Renal cortical epithelial cell (primary cell): ENCODE data around the gene DOHH. TPM values are rescaled to one million over a fixed set of nuclear protein-coding genes. Genes with fewer than 3 reads are reported as not detected.
"Not testable (repeated sequence)": the region's sequence is repeated elsewhere in the genome, so short reads cannot be mapped to it uniquely, and the experiment has no call there.

Experiments used
- DNase-seq: peaks from one replicate; pipeline ENCODE4 v3.0.0-alpha.2; 2011; ENCODE audit warnings: low read depth
- total RNA-seq: library from RNA; depleted of rRNA; stranded (reverse); fragments of >200 nt; gene quantifications from 2 replicates; pipeline ENCODE4 v1.2.3, GENCODE V29; 2014

Gene DOHH
- total RNA-seq, 1 donor from 2014 or later, result 21.6 TPM

DNA sequence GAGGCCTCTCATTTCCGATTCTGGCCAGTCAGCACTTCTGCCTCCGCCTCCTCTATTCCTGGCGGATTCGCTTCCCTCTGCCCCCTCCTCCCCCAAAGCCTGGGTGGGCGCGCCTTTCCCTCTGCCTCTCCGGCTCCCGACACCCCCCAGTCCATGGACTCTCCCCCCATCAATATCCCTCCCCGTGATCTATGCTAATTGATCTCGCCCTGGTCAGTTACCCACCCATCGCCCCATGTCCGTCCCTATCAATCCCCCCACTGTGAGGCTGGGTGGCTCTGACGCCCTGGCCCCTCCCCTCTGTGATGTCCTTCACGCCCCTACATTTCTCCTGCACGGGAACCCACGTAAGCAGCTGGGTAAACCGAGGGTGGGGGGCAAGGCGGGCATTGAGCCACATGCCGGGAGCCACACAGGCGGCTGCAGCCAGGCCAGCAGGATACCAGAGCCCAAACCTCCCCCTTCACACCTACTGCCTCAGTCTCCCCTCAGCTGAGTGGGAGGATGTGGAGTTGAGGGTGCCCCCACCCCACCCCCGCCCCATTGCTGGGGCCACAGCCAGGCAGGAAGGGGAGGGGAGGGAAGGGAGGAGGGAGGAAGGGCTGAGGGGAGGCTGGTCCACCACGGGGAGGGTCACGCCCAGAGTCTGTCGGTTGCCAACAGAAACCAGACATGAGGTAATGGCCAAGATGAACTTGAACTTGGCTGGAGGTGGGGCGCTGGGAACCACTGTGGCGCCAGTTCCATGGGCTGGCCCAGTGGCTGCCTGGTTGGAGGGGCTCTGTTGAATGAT is 41.2 kb downstream of the DOHH start:
- peak; percentile 80 for DNase-seq

DNA sequence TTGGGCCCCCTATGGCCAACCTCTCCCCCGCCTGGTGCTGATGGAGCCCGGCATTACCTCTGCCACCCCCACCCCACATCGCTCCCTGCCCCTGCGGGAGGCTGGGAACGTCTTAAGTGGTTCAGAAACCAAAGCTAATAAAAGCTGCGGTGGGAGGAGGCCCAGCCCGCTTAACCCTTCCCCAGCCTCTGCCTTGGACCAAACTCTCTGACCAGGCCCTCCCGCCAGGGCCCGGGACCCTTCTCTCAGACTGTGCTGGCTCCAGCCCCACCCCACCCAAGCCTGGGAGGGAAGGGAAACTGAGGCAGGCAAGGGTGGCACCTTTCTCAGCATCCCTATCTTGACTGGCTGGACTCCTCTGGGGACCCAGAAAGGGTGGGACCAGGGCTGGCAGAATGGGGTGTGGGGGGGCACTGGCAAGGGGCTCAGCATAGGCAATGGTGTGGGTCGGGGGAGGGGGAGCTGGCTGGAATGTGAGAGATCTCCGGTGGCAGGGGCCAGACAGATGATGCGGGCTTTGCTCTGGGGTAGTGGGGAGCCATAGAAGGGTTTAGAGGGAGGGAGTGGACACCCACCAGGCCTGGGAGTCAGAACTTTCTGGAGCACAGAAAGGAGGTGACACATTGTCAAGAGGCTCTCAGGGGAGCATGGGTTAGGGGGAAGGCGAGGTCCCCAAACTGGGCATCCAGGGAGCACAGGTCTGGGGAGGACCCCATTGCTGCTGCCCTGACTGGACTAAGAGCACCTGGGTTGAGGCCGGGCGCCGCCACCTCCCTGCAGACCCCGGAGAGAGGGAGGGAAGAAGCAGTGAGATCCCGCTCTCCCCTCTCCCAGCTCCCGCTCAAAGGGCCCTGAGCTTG is 42.0 kb downstream of the DOHH start:
- no peak for DNase-seq

DNA sequence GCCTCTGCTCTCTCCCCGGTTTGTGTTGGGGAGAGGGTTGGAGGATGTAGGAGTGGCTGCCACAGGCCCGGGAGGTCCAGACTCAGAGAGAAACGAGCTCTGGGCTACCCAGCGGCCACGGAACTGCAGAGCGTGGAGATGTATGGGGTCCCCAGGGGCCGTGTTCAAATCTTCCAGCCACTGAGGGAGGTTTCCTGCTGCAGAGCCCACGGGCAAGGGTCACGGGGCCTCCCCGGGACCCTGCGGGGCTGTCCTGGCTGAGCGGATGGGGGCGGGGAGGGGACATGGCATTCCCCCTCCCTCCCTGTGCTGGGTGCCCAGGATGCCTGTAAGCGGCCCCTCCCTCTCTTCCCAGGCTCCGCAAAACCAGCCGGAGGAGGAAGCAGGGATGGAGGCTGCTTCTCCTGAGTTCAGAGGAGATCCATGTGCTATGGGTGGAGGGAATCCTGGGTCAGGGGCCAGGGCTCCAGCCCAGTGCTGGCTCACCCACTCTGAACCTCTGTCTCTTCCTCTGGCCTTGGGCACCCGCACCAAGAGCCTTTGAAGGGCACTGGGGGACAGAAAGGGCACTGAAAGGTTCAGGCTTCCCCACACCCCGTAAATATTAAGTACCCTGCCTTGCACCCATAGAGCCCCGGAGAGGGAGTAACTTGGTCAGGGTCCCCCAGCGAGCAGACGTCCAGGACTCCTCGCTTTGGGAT is 42.8 kb downstream of the DOHH start:
- DNase-seq, result no peak

DNA sequence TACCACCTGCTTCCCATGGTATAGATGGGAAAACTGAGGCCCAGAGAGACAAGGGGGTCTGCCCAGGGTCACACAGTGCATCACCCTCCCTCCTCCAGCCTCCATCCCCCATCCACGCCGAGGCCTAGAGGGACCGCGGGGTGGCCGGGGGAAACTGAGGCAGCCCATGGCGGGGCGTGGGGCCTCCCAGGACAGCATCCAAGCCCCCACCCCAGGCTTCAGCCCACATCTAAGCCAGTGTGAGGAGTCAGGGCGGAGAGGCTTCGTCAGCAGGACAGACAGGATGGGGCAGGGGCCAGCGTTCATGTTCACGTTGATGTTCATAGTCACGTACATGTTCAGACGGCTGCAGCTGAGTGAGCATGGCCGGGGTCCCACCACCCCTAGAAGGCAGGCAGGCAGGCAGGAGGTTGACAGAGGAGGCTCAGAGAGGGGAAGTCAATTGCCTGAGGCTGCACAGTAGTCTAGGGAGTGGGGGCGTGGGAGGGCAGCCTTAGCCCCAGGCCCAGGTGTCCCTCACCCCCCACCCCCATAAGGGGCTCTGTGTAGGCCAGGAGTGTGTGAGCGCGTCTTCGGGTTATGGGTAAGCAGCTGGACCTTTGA is 43.4 kb downstream of the DOHH start:
- DNase-seq, result no peak

DNA sequence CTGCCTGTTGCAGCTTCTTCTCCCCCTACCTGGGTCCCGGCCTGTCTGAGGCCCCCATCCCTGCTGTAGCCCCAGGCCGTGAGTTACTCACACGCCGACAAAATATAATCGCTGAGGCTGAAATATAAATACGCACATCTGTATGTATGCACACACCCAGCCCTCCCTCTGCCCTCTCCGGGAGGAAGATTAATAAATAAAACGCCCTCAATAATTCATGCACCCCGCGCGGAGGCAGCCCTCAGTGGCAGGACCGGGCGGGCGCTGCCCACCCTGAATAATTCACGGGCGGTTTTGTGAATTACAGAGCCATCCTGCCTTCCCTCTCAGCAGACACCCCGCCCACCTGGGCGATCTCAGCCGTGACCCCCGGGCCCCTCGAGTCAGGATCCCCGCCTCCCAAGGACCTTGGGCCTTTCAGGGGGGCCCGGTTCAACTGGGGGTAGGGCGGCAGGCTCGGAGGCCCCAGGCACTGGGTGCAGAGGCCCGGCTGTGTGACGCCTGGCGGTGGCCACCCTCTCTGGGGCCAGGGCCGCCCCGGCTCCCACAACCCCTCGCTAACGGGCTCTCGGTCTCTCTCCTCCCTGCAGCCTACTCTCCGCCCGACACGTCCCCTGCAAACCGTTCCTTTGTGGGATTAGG is 44.4 kb downstream of the DOHH start:
- no peak for DNase-seq

DNA sequence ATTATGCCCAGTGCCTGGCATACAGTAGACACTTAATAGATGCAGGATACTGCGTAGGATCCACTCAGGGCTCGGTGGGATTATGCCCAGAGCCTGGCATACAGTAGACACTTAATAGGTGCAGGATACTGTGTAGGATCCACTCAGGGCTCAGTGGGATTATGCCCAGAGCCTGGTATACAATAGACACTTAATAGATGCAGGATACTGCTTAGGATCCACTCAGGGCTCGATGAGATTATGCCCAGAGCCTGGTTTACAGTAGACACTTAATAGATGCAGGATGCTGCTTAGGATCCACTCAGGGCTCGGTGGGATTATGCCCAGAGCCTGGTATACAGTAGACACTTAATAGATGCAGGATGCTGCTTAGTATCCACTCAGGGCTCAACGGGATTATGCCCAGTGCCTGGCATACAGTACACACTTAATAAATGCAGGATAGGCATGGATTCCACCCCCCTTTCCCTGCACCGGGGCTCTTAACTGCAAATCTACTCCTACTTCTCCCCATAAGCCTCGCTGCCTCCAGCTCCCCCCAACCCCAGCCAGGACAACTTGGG is 45.0 kb downstream of the DOHH start:
- no peak for DNase-seq

DNA sequence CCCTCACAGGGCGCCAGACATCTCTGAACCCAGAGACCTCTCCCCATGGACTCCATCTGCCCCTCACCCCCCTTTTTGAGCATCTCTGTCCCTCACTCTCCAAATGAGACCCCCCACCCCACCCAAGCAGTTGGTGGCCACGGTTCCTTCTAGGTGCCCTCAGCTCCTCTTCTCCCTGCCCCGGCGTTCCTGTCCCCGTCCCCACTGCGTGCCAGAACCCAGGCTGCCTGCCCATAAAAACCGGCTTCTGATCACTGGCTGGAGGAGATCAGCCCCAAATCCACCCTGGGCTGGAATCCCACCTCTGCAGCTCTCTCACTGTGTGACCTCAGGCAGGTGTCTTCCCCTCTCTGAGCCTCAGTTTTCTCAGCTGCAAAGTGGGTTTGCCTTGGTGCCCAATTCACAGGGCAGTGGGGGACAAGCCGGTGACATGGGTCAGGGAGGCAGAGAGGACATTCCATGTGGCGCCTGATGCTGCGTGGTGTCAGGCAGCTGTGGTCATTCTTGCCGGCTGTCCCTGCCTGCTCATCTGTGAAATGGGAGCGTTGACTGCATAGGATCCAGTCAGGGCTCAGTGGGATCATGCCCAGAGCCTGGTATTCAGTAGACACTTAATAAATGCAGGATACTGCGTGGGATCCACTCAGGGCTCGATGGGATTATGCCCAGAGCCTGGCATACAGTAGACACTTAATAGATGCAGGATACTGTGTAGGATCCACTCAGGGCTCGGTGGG is 45.6 kb downstream of the DOHH start:
- DNase-seq, result no peak

DNA sequence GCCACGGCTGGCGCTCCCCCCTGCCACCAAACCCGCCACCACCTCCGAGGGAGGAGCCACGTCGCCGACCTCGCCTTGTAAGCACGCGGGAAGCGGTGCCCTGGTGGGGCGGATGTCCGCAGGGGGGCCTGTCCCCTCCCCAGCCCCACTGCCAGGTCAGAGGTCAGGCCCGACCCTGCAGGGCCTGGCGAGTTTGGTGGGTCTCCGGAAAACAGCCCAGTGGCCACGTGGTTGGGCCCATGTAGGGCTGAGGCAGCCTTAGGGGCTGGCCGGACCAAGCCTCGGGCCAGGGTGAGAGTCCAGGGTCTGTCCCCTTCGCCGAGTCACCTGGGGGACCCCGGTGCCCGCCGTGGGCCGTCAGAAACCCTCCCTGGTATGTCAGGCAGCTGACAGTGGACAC is 46.6 kb downstream of the DOHH start:
- DNase-seq, result no peak

DNA sequence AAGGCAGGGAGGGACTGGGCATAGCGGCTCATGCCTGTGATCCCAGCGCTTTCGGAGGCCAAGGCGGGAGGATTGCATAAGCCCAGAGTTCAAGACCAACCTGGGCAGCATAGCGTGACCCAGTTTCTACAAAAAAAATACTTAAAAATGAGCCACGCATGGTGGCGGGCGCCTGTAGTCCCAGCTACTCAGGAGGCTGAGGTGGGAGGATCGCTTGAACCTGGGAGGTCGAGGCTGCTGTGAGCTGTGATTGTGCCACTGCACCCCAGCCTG is 47.6 kb downstream of the DOHH start:
- DNase-seq, result not testable (repeated sequence)

DNA sequence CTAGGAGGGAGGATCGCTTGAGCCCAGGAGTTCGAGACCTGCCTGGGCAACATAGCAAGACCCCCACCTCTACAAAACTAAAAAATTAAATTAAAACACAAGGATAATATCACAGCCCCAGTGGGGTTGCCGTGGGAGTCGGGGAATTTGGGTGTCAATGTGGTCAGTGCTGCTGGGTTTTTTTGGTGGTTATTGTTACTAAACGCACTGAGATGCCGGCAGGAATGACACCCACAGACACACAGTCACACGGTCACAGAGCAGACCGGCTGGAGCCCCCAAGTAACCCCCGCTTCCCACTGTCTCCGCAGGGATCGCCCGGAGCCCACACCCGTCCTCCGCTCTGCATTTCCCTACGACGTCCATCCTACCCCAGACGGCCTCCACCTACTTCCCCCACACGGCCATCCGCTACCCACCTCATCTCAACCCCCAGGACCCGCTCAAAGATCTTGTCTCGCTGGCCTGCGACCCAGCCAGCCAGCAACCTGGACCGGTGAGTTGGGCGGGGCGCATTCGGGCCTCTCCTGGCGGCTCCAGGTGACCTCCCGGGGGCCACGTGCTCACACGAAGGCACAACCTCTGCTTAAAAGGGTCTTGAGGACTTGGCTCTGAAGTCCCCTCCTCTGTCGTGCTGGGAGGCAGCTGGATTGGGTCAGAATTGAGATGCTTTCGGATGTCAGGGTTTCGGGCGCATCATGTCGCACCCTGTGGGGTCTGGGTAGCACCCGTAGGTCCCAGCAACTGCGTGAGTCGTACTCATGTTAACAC is 48.1 kb downstream of the DOHH start:
- DNase-seq, result no peak

DNA sequence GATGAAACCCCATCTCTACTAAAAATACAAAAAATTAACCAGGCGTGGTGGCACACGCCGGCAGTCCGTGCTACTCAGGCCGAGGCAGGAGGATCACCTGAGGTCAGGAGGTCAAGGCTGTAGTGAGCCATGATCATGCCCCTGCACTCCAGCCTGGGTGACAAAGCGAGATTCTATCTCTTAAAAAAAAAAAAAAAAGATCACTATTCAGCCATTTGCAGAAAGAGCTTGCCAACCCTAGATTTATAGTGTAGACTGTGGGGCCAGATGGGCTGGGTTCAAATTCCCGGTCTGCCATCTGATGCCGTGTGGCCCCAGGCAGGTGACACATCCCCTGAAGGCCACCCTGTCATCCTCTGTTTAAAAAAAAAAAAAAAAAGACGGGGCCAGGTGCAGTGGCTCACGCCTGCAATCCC is 49.0 kb downstream of the DOHH start:
- DNase-seq, result no peak

DNA sequence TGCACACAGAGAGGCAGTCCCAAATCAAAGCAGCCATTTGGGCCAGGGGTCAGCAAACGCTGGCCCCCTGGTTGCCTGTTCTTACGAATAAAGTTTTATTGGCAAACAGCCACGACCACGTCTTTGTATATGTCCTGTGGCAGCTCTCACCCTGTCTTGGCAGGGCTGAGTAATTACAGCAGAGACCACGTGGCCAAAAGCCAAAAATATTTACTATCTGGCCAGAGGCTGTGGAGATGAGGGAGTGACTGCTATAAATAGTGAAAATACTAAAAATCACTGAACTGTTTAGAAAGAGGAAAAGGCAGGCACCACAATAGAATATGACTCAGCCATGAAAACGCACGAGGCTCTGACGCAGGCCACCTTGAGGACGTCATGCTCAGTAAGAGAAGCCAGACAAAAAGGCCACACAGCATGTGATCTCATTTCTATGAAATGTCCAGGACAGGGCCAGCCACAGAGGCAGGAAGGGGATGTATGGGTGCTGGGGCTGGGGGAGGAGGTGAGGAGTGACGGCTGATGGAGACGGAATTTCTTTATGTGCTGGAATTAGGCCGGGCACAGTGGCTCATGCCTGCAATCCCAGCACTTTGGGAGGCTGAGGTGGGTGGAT is 49.6 kb downstream of the DOHH start:
- peak; percentile 100 for DNase-seq

DNA sequence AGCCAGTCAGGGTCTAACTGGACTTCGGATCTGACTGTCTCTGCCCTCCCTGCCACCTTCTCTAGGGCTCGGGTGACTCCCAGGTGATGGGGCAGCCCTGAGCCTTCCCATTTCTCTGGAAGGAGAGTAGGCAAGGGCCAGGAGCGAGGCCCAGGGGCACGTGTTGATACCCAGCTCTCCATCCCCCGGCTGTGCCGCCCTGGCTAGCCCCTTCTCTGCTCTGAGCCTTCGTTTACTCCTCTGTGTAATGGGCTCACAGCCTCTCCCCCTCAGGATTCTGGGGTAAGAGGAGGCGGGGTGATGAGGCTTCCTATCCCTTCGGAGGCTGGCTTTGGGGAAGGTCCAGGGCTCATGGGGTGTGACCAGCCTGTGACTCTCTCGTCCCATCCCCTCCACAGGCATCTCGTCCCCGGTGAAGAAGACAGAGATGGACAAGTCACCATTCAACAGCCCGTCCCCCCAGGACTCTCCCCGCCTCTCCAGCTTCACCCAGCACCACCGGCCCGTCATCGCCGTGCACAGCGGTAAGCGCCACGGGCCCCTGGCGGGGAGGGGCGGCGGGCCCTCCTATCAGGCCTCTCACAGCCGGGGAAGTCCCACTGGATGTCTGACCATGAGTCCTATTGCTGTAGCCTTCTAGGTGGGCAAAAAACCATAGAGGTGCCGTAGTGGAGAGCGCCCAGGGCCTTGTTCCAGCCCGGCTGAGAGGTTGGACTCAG is 51.7 kb downstream of the DOHH start:
- no peak for DNase-seq

DNA sequence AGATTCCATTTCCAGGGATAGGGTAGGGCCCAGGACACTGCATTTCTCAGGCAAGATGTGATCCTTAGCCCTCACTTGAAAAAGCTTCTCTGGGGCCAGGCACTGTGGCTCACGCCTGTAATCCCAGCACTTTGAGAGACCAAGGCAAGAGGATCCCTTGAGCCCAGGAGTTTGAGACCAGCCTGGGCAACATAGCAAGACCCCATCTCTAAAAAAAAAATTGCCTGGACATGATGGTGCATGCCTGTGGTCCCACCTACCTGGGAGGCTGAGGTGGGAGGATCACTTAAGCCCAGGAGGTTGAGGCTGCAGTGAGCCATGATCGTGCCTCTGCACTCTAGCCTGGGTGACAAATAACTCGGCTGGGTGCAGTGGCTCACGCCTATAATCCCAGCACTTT is 53.8 kb downstream of the DOHH start:
- not testable (repeated sequence) for DNase-seq

DNA sequence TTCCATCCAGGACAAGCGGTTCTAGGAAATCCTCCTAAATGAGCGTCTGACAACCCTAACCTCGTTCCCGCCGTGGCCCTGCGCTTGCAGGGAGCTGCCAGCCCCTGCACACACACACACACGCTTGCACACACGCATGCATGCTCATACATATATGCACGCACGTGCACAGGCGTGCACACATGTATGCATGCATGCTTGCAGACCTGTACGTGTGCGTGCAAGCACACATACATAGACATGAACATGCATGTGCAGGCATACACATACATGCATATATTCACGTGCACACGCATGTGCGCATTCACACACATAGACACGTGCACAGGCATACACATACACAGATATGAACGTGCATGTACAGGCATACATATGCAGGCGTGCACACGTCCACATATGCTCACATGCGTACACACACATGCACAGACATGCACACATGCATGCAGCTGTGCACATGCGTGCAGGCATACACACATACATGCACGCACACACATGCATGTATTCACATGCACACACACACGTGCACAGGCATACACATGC is 55.7 kb downstream of the DOHH start:
- DNase-seq, result no peak

DNA sequence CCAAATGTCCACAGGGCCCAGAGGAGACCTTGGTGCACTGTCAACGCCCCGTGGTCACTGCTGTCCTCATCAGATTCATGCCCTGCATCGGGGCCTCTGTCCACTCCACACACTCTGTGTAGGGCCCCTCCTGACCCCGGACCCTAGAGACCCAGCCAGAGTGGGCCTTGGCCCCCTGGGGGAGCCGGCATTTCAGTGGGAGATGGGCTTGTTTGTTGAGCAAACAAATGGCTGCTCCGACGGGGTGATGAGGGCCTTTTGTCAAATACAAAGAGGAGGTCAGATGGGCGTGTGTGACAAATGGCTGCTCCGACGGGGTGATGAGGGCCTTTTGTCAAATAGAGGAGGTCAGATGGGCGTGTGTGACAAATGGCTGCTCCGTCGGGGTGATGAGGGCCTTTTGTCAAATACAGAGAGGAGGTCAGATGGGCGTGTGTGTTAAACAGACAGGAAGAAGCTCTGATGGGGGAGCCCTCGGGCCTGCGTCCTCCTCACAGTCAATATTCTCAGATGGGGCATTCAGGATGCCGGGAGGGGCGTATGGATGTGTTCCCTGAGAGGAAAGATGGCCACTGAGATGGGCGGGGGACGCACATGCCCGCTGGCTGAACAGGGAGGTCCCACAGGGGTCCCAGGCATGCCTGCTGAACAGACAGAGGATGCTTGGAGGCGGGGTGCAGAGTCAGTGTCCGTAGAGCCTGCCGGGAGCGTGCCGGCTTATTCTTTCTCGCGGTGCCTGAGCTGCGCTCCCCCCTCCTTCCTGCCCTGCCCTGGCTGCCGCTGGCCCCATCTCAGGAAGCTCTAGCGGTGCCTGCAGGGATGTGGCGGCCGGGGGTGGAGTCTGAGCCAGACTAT is 56.4 kb downstream of the DOHH start:
- DNase-seq, result no peak

DNA sequence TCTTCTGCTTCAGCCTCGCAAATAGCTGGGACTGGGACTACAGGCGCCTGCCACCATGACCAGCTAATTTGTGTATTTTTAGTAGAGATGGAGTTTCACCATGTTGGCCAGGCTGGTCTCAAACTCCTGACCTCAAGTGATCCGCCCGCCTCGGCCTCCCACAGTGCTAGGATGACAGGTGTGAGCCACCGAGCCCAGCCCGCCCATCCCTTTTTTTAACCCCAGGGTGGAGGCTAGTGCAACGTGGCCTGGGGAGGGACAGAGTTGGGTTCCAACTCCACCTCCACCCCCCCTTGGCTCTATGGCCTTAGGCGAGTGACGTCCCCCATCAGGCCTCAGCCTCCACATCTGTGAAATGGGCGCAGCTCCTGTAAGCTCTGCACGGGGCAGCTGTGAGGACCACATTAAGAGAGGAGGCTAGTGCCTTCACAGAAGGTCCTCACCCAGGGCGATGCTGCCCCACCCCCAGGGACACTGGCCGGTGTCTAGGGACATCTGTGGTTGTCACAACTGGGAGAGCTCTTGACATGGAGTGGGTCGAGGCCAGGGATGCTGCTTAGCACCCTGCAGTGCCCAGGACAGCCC is 57.9 kb downstream of the DOHH start:
- DNase-seq, result no peak
